Astrocyte (in vitro differentiated cells and primary cell): ENCODE measurements around the gene ZNF544.

Experiments
- EZH2 ChIP-seq: IDR thresholded peaks from 2 replicates; pipeline ENCODE4 v1.6.1; 2012; ENCODE audit warnings: mild to moderate bottlenecking, low read length, inconsistent platforms; ENCODE audit not compliant: insufficient read depth
- TF ChIP-seq, protein P1 (sequence below): IDR thresholded peaks from 2 replicates; pipeline ENCODE4 v1.5.1; 2011; ENCODE audit warnings: low read depth, mild to moderate bottlenecking, inconsistent platforms, low read length, moderate library complexity; ENCODE audit not compliant: insufficient read depth

DNA sequence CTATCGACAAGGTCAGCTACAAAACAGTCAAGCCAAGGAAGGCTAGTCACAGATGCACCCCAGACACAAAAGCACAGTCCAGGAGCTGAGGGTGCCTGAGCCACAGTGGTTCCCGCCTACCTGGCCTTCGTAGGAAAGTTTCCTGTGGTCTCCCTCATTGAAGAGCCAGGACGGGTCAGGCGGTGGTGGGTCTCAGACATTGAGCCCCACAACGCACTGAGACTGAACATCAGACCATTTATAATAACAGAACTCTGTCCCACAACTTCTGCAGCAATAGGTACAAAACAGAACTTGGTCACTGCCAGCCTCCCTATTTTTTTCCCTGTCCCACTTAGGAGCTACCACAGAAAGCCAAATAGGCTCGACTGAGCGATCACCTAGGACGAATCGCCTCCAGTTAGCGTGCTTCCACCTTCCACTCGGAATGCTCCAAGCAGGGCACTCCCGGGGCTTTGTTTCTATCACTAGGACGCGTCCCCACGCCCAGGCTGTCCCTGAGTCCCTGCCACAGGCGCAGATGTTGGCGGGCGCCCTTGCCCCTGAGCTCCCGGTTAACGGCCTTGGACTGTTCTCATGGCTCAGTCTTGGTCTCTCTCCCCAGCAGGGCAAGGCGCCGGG lies 640 bp upstream of the ZNF544 start:
- TF ChIP-seq EZH2: no peak
- TF ChIP-seq, protein P1, sequence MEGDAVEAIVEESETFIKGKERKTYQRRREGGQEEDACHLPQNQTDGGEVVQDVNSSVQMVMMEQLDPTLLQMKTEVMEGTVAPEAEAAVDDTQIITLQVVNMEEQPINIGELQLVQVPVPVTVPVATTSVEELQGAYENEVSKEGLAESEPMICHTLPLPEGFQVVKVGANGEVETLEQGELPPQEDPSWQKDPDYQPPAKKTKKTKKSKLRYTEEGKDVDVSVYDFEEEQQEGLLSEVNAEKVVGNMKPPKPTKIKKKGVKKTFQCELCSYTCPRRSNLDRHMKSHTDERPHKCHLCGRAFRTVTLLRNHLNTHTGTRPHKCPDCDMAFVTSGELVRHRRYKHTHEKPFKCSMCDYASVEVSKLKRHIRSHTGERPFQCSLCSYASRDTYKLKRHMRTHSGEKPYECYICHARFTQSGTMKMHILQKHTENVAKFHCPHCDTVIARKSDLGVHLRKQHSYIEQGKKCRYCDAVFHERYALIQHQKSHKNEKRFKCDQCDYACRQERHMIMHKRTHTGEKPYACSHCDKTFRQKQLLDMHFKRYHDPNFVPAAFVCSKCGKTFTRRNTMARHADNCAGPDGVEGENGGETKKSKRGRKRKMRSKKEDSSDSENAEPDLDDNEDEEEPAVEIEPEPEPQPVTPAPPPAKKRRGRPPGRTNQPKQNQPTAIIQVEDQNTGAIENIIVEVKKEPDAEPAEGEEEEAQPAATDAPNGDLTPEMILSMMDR: no peak
